ENCODE measurements around the gene NLGN3.

NLGN3 gene

DNA sequence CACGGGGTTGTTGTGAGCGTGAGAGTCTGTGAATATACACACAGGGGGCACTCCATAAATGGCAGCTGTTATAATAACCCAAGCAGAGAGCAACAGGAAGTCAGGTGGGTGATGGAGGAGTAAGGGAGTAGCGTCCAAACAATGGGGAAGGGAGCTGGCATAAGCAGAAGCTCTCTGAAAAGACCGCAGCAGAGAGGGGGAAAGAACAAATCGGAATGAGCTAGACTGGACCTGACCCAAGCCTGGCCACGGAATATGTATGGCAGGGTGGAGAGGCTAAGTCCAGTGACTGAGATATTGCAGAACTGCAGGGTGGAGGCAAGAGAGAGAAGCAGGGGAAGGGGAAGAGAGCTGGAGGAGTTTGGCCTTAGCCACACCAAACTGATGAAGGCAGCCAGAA lies 71.8 kb downstream of the NLGN3 start:
- DNase-seq: no peak

DNA sequence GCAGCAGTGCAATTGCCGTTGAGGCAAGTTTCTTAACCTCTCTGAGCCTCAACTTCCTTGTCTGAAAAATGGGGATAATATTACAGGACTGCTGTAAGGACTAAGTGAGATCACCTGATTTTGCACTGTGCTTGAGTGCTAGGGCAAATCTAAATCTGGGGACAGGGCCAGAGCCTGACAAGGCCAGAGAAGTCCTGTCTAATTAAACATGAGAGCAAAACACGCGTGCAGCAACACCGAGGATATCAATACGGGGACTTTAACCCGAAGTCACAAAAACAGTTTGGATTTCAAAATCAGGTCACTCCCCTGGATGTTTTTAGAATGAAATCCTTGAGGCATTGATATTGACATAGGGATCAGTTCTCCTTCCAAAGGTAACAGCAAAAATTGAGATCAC lies 72.7 kb downstream of the NLGN3 start:
- DNase-seq: no peak
